GM12892 (cell line): ENCODE data around the gene PPP5C.

ENCODE experiments used
- DNase-seq: peaks from one replicate; pipeline ENCODE4 v3.0.0; 2011; ENCODE audit not compliant: insufficient read length
- FAIRE-seq: peaks from 2 replicates; lab custom pipeline; 2011; peaks lifted over from hg19 to GRCh38; lab: Jason Lieb, UNC
- POLR2A ChIP-seq: IDR thresholded peaks from 2 replicates; pipeline ENCODE4 v1.6.1; 2011; ENCODE audit warnings: low read depth, low read length, control low read depth
- POLR2AphosphoS5 ChIP-seq: IDR thresholded peaks from 2 replicates; pipeline ENCODE4 v1.6.1; 2011; ENCODE audit warnings: low read depth, low read length, control low read depth
- TAF1 ChIP-seq: IDR thresholded peaks from 2 replicates; pipeline ENCODE4 v1.6.1; 2011; ENCODE audit warnings: low read depth, mild to moderate bottlenecking, control low read depth, low read length, borderline replicate concordance

Gene PPP5C

DNA sequence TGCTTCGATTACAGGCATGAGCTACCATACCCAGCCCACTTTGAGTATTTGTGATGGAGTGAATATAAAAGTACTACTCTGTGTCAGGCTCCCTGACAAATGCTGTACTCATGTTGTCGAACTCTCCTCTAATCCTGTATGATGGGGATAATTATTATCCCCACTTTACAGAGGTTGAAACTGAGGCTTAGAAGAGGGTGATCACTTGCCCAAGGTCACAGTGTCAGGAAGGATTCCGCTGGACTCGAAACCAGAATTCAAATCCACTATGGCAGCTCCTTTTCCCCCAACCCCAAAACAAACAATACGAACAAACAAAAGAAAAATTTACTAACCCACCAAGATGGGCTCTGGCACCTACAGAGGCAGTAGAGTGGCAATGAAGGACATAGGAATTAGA lies 1.7 kb upstream of the PPP5C start:
- FAIRE-seq = no peak
- no peak for DNase-seq
- no peak for TF ChIP-seq TAF1
- no peak for TF ChIP-seq POLR2AphosphoS5
- TF ChIP-seq POLR2A = no peak

DNA sequence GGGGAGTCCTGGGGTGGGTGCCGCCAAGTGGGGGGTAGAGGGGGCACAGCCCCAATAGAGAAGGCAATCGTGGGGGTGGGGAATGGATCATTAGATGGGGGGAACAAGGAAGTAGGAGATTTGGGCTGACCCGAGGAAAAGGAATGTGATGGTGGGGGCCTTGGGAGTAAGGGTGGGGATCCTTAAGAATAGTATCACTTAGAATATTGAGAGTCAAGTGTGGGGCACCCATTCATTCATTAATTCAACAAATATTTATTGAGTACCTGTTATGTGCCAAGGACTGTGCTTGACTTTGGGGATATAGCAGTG lies 641 bp downstream of the PPP5C start:
- no peak for FAIRE-seq
- DNase-seq = no peak

DNA sequence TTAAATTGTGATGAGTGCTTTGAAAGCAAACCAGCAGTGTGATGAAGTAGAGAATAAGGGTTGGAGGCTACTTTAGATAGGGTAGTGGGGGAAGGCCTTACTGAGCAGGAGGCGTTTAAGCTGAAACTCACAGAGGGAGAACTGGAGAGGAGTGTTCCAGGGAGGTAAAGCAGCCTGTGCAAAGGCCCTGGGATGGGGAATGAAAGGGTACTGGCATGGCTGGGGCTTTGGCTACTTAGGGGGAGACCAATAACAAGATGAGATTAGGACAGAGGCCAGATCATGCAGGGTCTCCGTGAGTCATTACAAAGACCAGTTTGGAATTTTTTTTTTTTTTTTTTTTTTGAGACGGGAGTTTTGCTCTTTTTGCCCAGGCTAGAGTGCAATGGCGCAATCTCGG lies 1.1 kb downstream of the PPP5C start:
- FAIRE-seq (no peak), DNase-seq (no peak)
- TF ChIP-seq POLR2A (no peak), TAF1 (no peak), POLR2AphosphoS5 (no peak)

More for the DNA sequence above, 641 bp downstream of the PPP5C start:
- TF ChIP-seq POLR2A (no peak), TAF1 (no peak), POLR2AphosphoS5 (no peak)

DNA sequence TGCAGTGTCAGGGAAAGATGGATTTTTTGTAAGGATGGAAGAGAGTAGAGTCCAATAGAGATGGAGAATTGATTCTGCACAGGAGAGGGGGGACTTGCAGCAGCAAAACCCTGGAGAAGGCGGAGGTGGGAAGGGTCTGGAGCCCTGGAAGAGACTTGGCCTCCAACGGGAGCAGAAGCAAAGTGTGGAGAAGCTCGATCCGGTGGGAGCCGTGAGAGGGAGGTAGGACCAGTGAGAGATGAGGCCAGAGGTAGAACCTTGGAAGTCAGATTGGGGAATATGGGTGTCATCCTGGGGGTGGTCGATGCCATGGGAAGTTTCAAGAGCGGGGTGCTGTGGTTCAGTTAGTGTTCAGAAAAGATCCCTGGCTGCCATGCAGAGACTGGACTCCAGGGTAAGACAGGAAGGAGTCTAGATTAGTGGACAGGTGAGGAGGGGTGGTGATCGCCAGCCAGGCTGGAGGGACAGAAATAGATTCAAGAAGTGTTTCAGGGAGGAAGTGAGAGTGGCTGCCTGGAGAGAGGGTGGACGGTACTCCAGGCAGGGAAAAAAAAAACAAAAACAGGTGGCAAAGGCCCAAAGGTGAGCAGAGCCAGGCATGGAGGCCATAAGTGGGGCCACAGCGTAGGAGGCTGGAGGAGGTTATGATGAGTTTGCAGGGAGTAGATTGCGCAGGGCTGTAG lies 2.6 kb downstream of the PPP5C start:
- DNase-seq (no peak), FAIRE-seq (peak; percentile 44)
- TF ChIP-seq POLR2AphosphoS5 = no peak
- TF ChIP-seq TAF1 = no peak
- no peak for TF ChIP-seq POLR2A

DNA sequence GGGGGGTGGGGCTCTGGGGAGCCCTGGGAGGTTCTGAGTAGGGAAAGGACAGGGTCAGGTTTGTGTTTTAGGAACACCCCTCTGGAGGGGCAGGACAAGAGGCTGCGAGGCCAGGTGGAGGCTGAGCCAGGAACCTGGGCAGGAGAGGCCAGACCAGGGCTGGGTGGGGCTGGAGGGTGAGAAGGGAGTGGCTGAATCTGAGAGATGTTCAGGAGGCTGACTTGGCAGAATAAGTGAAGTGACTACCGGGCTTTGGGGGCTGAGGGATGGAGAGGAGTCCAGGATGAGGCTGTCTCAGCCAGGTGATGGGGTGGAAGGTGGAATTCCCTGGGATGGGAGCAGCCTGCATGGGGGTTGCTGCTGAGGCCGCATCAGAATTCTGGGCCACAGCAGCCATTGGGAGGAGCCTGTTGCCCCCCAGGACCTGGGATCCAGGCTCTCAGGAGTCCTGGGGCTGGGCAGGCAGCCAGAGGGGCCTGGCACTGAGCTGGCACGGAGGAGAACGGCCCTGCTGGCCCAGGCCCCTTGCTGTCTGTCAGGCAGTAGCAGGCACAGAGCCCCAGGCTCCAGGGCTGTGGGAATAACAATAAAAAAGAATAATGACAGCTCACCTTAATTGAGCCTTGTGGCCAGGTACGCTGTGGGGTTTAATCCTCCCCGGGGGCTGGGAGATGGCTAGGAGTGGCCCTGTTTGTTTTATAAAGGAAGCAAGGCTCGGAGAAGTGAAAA lies 3.3 kb downstream of the PPP5C start:
- TF ChIP-seq TAF1 = no peak
- no peak for TF ChIP-seq POLR2A
- TF ChIP-seq POLR2AphosphoS5 = no peak
- DNase-seq (no peak), FAIRE-seq (peak; percentile 48)

DNA sequence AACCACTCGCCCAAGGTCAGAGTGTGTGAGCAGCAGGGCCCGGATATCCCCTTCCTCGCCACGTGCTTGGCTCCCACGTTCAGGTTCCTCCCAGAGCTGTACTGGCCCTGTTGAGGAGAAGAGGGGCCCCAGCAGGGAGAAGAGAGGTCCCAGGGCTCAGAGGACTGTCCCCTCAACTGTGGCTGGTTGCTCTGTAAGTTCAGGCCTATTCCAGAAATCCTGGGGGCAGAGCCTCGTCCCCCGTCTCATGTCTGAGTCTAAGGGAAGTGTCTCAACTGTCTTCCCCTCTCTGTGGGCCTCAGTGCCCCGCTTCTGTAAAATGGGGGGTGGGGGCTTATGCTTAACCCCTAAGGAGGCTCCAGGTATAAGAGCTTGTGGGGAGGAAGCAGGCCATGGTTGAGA lies 3.9 kb downstream of the PPP5C start:
- FAIRE-seq (peak; percentile 93), DNase-seq (no peak)
- peak; percentile 52; the same call in 1 of the 2 replicates for TF ChIP-seq TAF1
- 0 out of 2 replicates have a peak, but pooled peaks have one; percentile 42 for TF ChIP-seq POLR2A
- TF ChIP-seq POLR2AphosphoS5 = peak; percentile 36; the same call in 1 of the 2 replicates

DNA sequence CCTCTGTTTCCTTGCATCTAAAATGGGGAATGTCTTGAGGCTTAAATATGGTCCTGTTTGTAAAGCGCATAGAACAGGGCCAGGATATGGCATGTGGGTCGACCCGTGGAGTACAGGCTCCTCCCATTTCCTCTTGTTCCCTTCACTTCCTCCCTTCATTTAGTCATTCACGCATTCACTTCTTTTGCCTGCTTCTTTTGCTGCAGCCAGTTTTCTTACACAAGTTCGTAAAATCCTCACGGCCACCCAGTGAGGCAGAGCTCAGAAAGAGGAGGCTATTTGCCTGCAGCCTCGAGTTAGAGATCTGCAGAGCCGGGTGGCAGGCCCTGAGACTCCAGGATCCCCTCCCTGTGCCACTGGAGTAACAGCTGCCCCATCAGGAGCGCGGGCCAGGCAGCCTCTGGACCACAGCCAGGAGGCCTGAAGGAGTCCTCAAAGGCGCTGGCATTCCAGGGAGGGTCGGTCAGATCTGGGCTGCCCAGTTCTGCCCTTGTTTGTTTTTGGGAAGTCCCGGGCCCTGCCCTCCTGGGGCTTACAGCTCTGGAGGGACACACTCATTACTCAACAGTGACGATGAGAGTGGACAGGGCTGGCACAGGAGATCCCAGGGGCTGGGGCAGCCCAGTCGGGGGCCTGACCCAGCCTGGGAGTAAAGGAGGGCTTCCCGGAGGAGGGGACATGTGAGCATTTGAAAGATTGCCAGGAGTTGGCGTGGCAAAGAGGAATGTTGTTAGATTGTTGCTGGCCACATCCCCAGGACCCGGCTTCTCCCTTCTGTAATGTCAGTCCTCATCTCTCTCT lies 4.6 kb downstream of the PPP5C start:
- peak; percentile 48 for FAIRE-seq

DNA sequence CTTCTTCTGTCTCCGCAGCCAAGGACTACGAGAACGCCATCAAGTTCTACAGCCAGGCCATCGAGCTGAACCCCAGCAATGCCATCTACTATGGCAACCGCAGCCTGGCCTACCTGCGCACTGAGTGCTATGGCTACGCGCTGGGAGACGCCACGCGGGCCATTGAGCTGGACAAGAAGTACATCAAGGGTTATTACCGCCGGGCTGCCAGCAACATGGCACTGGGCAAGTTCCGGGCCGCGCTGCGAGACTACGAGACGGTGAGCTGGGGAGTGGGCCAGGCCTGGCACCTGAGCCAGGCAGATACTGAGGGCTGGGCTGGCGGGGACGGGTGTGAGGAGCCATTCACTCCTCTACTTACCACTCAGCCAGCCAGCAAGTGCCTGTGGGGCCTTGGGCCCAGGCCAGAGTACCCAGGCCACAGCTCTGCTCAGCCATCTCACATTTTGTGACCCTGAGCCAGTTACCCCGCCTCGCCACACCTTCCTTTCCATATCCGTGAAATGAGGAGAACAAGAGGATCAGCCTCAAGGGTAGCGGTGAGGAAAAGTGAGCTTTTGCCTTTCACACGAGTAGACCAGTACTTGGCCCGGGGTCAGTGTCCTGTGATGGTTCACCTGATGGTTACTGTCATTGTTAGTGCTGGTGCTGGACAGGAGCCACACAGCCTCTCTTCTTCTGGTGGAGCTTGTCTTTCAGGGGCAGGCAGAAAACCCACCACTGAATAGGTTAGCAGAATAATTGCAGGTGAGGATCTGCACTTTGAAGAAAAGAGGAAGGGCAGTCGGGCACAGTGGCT lies 7.0 kb downstream of the PPP5C start:
- TF ChIP-seq POLR2AphosphoS5 (no peak), POLR2A (no peak), TAF1 (no peak)
- DNase-seq (no peak), FAIRE-seq (no peak)

More for the DNA sequence above, 4.6 kb downstream of the PPP5C start:
- no peak for DNase-seq
- no peak for TF ChIP-seq TAF1
- TF ChIP-seq POLR2AphosphoS5 = 0 out of 2 replicates have a peak, but pooled peaks have one; percentile 10
- no peak for TF ChIP-seq POLR2A

DNA sequence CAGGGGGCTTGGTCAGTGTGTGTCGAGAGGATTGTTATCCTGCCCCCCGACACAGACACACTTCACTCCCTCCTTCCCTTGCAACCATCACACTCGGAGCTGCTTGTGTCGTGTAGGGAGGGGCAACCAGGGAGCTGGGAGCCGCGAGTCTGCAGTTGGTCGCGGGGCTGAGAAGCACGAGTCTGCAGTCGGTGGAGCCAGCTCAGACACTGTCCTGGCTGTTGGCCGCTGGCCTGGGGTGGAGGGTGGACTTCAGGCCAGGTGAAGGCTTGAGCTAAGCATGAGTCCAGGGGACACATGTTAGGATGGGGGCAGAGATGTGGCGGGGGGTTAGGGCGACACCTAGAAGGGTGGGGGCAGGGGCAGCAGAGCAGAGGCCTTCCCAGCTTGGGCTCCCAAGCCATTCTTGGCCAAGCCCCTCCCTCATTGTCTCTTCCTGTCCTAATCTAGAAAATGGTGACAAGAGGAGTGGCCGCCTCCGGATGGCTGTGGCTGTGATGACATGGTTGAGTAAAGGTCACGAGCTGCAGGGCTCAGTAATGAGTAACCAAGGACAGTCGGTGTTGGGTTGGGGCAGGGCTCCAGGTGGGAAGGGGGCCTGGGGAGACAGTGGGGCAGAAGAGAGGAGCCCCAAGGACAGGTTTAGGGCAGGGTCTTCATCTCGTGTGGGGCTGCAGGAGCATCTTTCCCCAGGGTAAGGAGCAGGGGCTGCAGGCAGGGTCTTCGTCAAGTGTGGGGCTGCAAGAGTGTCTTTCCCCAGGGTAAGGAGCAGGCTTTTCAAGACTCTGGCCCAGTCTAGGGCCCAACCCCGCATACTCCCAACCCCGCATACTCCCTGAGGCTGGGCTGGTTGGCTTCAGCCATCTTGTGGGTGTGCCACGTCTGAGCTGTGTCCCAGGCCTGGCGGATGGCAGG lies 8.6 kb downstream of the PPP5C start:
- TF ChIP-seq TAF1 (no peak), POLR2A (no peak), POLR2AphosphoS5 (no peak)
- FAIRE-seq = no peak
- DNase-seq = no peak
